Endothelial cell of umbilical vein (primary cell): ENCODE results near the gene CARD19. TPM values are rescaled to one million over a fixed set of nuclear protein-coding genes. Genes with fewer than 3 reads are reported as not detected.

Experiments used
- BruUV-seq: library from RNA; stranded (reverse); fragments of 400-500 nt; replicated peaks from 2 replicates; lab custom pipeline; 2021; lab: Mats Ljungman, UMichigan
- CTCF ChIA-PET: fragments of 300-600, 350-600 bp; sonication (Branson Sonifier 250); formaldehyde crosslinking; loops from one replicate; lab custom pipeline; 2021; ENCODE audit warnings: antibody characterized with exemption, inconsistent platforms; lab: Charles Lee
- POLR2A ChIA-PET: fragments of 300-600, 350-600 bp; sonication (Branson Sonifier 250); formaldehyde crosslinking; loops from one replicate; lab custom pipeline; 2021; ENCODE audit warnings: antibody characterized with exemption, inconsistent platforms; lab: Charles Lee
- DNase-seq: peaks from one replicate; pipeline ENCODE4 v3.0.0-alpha.2; 2011; ENCODE audit warnings: low read depth, low spot score
- FAIRE-seq: peaks from 2 replicates; lab custom pipeline; 2011; peaks lifted over from hg19 to GRCh38; lab: Jason Lieb, UNC
- H2AFZ ChIP-seq: 2 replicates; pipeline ENCODE4 v1.6.0; 2012; ENCODE audit warnings: low read depth, low read length, control low read depth, inconsistent platforms
- H3K27ac ChIP-seq: 2 replicates; pipeline ENCODE4 v1.5.1; 2011; ENCODE audit warnings: low read depth, mild to moderate bottlenecking, control low read depth, low read length, moderate library complexity; ENCODE audit not compliant: insufficient read depth
- H3K27me3 ChIP-seq, 2 experiments: 2 replicates each; pipeline versions ENCODE4 v1.6.0 to v1.6.1; 2011; ENCODE audit warnings: low read length in 2 of 2, mixed read lengths in 1 of 2; ENCODE audit not compliant: control insufficient read depth in 2 of 2, insufficient read depth in 2 of 2
- H3K36me3 ChIP-seq, 2 experiments: 2 replicates in 1 of 2; 3 replicates in 1 of 2; pipeline ENCODE4 v1.5.1; 2011; ENCODE audit warnings: low read length in 2 of 2, mild to moderate bottlenecking in 1 of 2, moderate library complexity in 1 of 2; ENCODE audit not compliant: control insufficient read depth in 2 of 2, insufficient read depth in 2 of 2; ENCODE audit errors: extremely low read depth in 1 of 2
- H3K4me1 ChIP-seq: 3 replicates; pipeline ENCODE4 v1.5.1; 2011; ENCODE audit warnings: mild to moderate bottlenecking, low read length; ENCODE audit not compliant: control insufficient read depth, insufficient read depth; ENCODE audit errors: extremely low read depth
- H3K4me2 ChIP-seq: 2 replicates; pipeline ENCODE4 v1.6.1; 2011; ENCODE audit warnings: low read length, control low read depth, mixed read lengths; ENCODE audit not compliant: insufficient read depth
- H3K4me3 ChIP-seq, 3 experiments: fragments of 200-600 bp in 1 of 3; sonication (generic), shearing (Covaris generic) in 1 of 3; replicated peaks in 1 of 3; 2 replicates each; pipeline ENCODE4 v1.5.1; 2011 to 2016; ENCODE audit warnings: control low read depth in 3 of 3, low read length in 3 of 3, mild to moderate bottlenecking in 2 of 3, inconsistent platforms in 1 of 3, low read depth in 1 of 3, moderate library complexity in 1 of 3; ENCODE audit not compliant: insufficient read depth in 1 of 3
- H3K79me2 ChIP-seq: 2 replicates; pipeline ENCODE4 v1.6.0; 2012; ENCODE audit warnings: low read length, inconsistent platforms; ENCODE audit not compliant: control insufficient read depth, insufficient read depth
- H3K9ac ChIP-seq: replicated peaks from 2 replicates; pipeline ENCODE3; 2011; ENCODE audit warnings: low read length, control low read depth; ENCODE audit not compliant: insufficient read depth; ENCODE audit errors: extremely low read depth
- H3K9me1 ChIP-seq: replicated peaks from 3 replicates; pipeline ENCODE4 v1.6.0; 2011; ENCODE audit warnings: mild to moderate bottlenecking, low read length; ENCODE audit not compliant: control insufficient read depth, insufficient read depth; ENCODE audit errors: extremely low read depth
- H3K9me3 ChIP-seq: replicated peaks from 2 replicates; pipeline ENCODE4 v1.5.1; 2012; ENCODE audit warnings: low read length, inconsistent platforms; ENCODE audit not compliant: control insufficient read depth, insufficient read depth
- H4K20me1 ChIP-seq: replicated peaks from 2 replicates; pipeline ENCODE3; 2011; ENCODE audit warnings: mild to moderate bottlenecking, low read length; ENCODE audit not compliant: control insufficient read depth, insufficient read depth; ENCODE audit errors: extremely low read depth
- EZH2 ChIP-seq: IDR thresholded peaks from 2 replicates; pipeline ENCODE4 v1.6.1; 2012; ENCODE audit warnings: borderline replicate concordance, low read depth, mild to moderate bottlenecking, moderate library complexity, low read length, inconsistent platforms; ENCODE audit not compliant: severe bottlenecking
- FOS ChIP-seq: IDR thresholded peaks from 2 replicates; pipeline ENCODE4 v1.6.1; 2011; ENCODE audit warnings: mild to moderate bottlenecking, low read length, moderate library complexity, borderline replicate concordance; ENCODE audit not compliant: insufficient read depth
- GATA2 ChIP-seq: IDR thresholded peaks from 2 replicates; pipeline ENCODE4 v1.7.0; 2011; ENCODE audit warnings: low read depth, mild to moderate bottlenecking, moderate library complexity, mixed read lengths, low read length; ENCODE audit not compliant: insufficient read length, insufficient read depth
- JUN ChIP-seq: IDR thresholded peaks from 2 replicates; pipeline ENCODE4 v1.6.1; 2011; ENCODE audit warnings: borderline replicate concordance, low read depth; ENCODE audit not compliant: insufficient read length, insufficient read depth
- MYC ChIP-seq: IDR thresholded peaks from one replicate; pipeline ENCODE4 v1.6.1; 2011; ENCODE audit warnings: mild to moderate bottlenecking, low read depth, low read length
- POLR2A ChIP-seq: IDR thresholded peaks from 2 replicates; pipeline ENCODE4 v1.6.1; 2012; ENCODE audit warnings: low read depth, mild to moderate bottlenecking, control low read depth, low read length
- POLR2AphosphoS5 ChIP-seq: IDR thresholded peaks from 2 replicates; pipeline ENCODE4 v1.6.1; 2012; ENCODE audit warnings: low read depth, mild to moderate bottlenecking, control low read depth, low read length, moderate library complexity; ENCODE audit not compliant: insufficient read depth
- dilution Hi-C: fragments of 300-500 bp; cut with MboI; formaldehyde crosslinking; loops from one replicate; pipeline ENCODE4 v1.15.0; 2019; ENCODE audit warnings: low sequenced_read_pairs; ENCODE audit not compliant: extremely low pct_ligation_motif_present
- intact Hi-C: fragments of 100-400 bp; cut with micrococcal nuclease; formaldehyde crosslinking; loops from one replicate; pipeline ENCODE4 v1.10.0; 2022
- polyA plus RNA-seq, 4 experiments: library from polyadenylated mRNA; depleted of rRNA in 3 of 4; stranded (reverse) in 3 of 4; unstranded in 1 of 4; fragments of >200 nt; gene quantifications; 2 replicates each; pipeline versions ENCODE4 v1.2.1 to v1.2.3, GENCODE V29; 2011 to 2012; ENCODE audit warnings: missing spikeins in 1 of 4
- total RNA-seq: library from RNA; stranded (reverse); gene quantifications from 2 replicates; pipeline ENCODE4 v1.2.3, GENCODE V29; 2021
- TF ChIP-seq, protein P1 (sequence below), 2 donors: IDR thresholded peaks; 1 replicate in 1 of 2; 2 replicates in 1 of 2; pipeline ENCODE4 v1.5.1; 2011; ENCODE audit warnings: low read length in 2 of 2, mild to moderate bottlenecking in 2 of 2, moderate library complexity in 2 of 2, control low read depth in 1 of 2, inconsistent platforms in 1 of 2, low read depth in 1 of 2; ENCODE audit not compliant: insufficient read depth in 1 of 2; ENCODE audit errors: extremely low read depth in 1 of 2
- TF ChIP-seq, protein P2 (sequence below): IDR thresholded peaks from 2 replicates; pipeline ENCODE4 v1.6.1; 2011; ENCODE audit not compliant: insufficient read depth, insufficient read length

Gene CARD19
- total and polyA plus RNA-seq, 2 donors (not counting 3 experiments of a cell fraction or from before 2014, with no cell fraction given), result 45.7 to 148 TPM

DNA sequence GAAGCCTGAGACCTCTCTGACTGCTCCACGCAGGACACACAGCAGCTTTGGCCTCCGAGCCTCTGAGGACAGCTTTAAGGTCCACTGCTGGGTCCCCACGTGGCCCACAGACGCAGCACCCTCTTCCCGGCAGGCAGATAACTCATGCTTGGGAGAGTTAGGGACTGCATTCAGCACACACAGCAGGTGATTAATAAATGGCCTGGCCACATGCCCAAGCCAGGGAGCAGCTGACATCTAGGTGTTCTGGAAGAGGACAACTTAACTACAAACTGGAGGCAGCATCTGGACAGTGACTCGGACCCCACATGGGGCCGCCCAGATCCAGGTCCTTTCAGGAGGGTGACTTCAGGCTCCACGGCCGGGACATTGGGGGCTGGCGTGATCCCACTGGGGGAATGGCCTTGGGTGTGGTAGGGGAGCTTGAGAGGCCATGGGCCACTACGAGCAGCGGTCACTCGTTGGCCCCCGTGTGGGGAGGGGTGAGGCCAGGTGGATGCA, 26.8 kb downstream of the CARD19 start:
- H3K79me2 ChIP-seq, result no peaks in the 10 kb centered on the region
- DNase-seq (no peak), FAIRE-seq (no peak)
- no peaks in the 10 kb centered on the region for H4K20me1 ChIP-seq
- no peak overlapping the region for H3K4me3 ChIP-seq
- no peaks in the 10 kb centered on the region for H3K9me3 ChIP-seq
- TF ChIP-seq EZH2 (no peak), POLR2AphosphoS5 (no peak), MYC (no peak), GATA2 (no peak), FOS (no peak), JUN (no peak), POLR2A (no peak)
- TF ChIP-seq, protein P1, sequence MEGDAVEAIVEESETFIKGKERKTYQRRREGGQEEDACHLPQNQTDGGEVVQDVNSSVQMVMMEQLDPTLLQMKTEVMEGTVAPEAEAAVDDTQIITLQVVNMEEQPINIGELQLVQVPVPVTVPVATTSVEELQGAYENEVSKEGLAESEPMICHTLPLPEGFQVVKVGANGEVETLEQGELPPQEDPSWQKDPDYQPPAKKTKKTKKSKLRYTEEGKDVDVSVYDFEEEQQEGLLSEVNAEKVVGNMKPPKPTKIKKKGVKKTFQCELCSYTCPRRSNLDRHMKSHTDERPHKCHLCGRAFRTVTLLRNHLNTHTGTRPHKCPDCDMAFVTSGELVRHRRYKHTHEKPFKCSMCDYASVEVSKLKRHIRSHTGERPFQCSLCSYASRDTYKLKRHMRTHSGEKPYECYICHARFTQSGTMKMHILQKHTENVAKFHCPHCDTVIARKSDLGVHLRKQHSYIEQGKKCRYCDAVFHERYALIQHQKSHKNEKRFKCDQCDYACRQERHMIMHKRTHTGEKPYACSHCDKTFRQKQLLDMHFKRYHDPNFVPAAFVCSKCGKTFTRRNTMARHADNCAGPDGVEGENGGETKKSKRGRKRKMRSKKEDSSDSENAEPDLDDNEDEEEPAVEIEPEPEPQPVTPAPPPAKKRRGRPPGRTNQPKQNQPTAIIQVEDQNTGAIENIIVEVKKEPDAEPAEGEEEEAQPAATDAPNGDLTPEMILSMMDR (IDR thresholded peaks at IDR 0.05; ENCODE audit: extremely low read depth in 1 of 2, insufficient read depth in 1 of 2, low read depth in 1 of 2, low read length in 2 of 2), result no peak
- TF ChIP-seq, protein P2, sequence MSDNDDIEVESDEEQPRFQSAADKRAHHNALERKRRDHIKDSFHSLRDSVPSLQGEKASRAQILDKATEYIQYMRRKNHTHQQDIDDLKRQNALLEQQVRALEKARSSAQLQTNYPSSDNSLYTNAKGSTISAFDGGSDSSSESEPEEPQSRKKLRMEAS, result no peak
- peaks cover 22% of the 10 kb centered on the region for H3K4me1 ChIP-seq
- H3K9me1 ChIP-seq, result no peaks in the 10 kb centered on the region
- POLR2A ChIA-PET, result no interaction called here
- H3K36me3 ChIP-seq, result peaks cover 0 to 15% of the 10 kb centered on the region in 2 experiments
- dilution Hi-C loops, result no loop called here
- intact Hi-C loops, result no loop called here
- CTCF ChIA-PET, result interaction anchor here (1.0 to 1.2 kb wide), 2 partner anchors 11 to 14 kb away, joined by 3 to 4 read pairs; partner anchors contain the start of gene NINJ1
- H3K27ac ChIP-seq, result no peak overlapping the region
- no peak overlapping the region for H2AFZ ChIP-seq
- H3K27me3 ChIP-seq, result no peaks in the 10 kb centered on the region
- no peak overlapping the region for H3K4me2 ChIP-seq
- no peak overlapping the region for H3K9ac ChIP-seq
- no TSS peak for BruUV-seq
